Erythroblast (primary cell): Measurements from ENCODE around the gene NPIPA2.
"Not testable (repeated sequence)": the region's sequence is repeated elsewhere in the genome, so short reads cannot be mapped to it uniquely, and the experiment has no call there.

Source experiments
- GATA1 ChIP-seq: IDR thresholded peaks from 2 replicates; pipeline ENCODE4 v1.6.1; 2011; ENCODE audit warnings: low read depth, mild to moderate bottlenecking, control low read depth, low read length, moderate library complexity
- POLR2A ChIP-seq: IDR thresholded peaks from 2 replicates; pipeline ENCODE4 v1.6.1; 2011; ENCODE audit warnings: mild to moderate bottlenecking, low read length

- TF ChIP-seq POLR2A, GATA1: not testable (repeated sequence)
These were observed 48.2 kb upstream of the NPIPA2 start, which contains the start of gene PLA2G10 for GRCh38 chr16:14694129-14694528.
